ENCODE measurements around the gene SH3RF3. TPM values are rescaled to one million over a fixed set of nuclear protein-coding genes. Genes with fewer than 3 reads are reported as not detected.

The SH3RF3 gene
- total and polyA plus RNA-seq, 3 experiments from 2014 or later = 0.24 to 0.31 (median 0.27) TPM

DNA sequence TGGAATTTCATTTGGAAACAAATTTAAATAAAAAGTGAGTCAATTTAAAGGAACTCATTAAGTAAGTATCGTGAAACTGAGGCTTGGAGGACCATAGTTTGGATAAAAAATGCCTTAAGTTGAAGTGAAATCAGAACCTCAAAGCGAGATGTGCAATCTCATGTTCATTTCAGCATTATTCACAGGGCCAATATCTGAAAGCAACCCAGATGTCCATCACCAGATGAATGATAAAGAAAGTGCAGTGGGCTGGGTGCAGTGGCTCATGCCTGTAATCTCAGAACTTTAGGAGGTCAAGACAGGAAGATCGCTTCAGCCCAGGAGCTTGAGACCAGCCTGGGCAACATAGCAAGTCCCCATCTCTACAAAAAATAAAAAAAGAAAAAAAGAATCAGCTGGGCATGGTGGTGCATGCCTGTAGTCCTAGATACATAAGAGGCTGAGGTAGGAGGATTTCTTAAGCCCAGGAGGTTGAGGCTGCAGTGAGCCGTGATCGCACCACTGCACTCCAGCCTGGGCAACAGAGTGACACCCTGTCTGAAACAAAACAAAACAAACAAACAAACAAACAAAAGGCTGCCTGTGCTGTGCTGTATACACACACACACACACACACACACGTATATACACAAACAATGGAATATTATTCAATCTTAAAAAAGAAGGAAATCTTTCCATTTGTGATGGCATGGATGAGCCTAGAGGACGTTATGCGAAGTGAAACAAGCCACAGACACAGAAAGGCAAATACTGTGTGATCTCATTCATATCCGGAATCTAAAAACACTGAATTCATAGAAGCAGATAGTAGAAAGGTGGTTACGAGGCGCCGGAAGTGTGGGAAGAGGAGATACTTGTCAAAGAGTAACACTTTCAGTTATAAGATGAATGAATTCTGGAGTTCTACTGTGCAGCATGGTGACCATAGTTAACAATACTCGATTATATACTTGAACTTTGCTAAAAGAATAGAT lies 14.5 kb downstream of the SH3RF3 start:
- Histone ChIP-seq H3K36me3 (ENCODE audit: insufficient read depth, low read length) (no peaks in the 10 kb centered on the region), H3K4me3 (ENCODE audit: low read length) (peak overlapping the region; percentile 5), H3K27ac (ENCODE audit: low read depth, low read length) (no peak overlapping the region), H3K27me3 (ENCODE audit: insufficient read depth, low read length, poor library complexity, severe bottlenecking) (no peaks in the 10 kb centered on the region), H3K4me1 (ENCODE audit: insufficient read depth, low read length) (peaks cover 23% of the 10 kb centered on the region), H3K9me3 (ENCODE audit: low read length) (no peaks in the 10 kb centered on the region)
- no peaks in the 10 kb centered on the region for H3K36me3 Mint-ChIP-seq
- peak overlapping the region in 7 of 8 donors; percentile 2 to 88 (median 30) for H3K27ac Mint-ChIP-seq
- peak in 4 of 5 donors; percentile 16 to 69 (median 52) for DNase-seq
- peak overlapping the region; percentile 1 to 68 (median 40) for H3K4me3 Mint-ChIP-seq
- POLR2A ChIA-PET = no interaction called here
- CTCF ChIA-PET = interaction anchor here (0.7 to 1.3 kb wide), 2 partner anchors 68 to 112 kb away, joined by 3 read pairs; no protein-coding TSS in a partner anchor
- no peaks in the 10 kb centered on the region for H3K9me3 Mint-ChIP-seq
- H3K4me1 Mint-ChIP-seq = peaks cover 9 to 23% (median 17%) of the 10 kb centered on the region in 3 donors
- peaks cover 7 to 27% of the 10 kb centered on the region in 2 donors for H3K27me3 Mint-ChIP-seq

- Histone ChIP-seq H3K9me3 (ENCODE audit: low read length) (no peaks in the 10 kb centered on the region), H3K36me3 (ENCODE audit: insufficient read depth, low read length) (no peaks in the 10 kb centered on the region), H3K4me1 (ENCODE audit: insufficient read depth, low read length) (peaks cover 23% of the 10 kb centered on the region), H3K27me3 (ENCODE audit: insufficient read depth, low read length, poor library complexity, severe bottlenecking) (no peaks in the 10 kb centered on the region), H3K27ac (ENCODE audit: low read depth, low read length) (no peak overlapping the region), H3K4me3 (ENCODE audit: low read length) (peak overlapping the region; percentile 5)
- H3K27me3 Mint-ChIP-seq = peaks cover 13 to 24% of the 10 kb centered on the region in 2 donors
- no peaks in the 10 kb centered on the region for H3K9me3 Mint-ChIP-seq
- H3K36me3 Mint-ChIP-seq = no peaks in the 10 kb centered on the region
- peak overlapping the region in 6 of 8 donors; percentile 30 to 82 (median 55) for H3K27ac Mint-ChIP-seq
- DNase-seq = peak in 2 of 5 donors; percentile 51 to 63
- ChIA-PET POLR2A (no interaction called here), CTCF (interaction anchor here (0.7 to 1.3 kb wide), 2 partner anchors 67 to 113 kb away, joined by 3 read pairs; no protein-coding TSS in a partner anchor)
- H3K4me3 Mint-ChIP-seq = peak overlapping the region in 3 of 7 donors; percentile 31 to 65 (median 54)
- peaks cover 9 to 23% (median 17%) of the 10 kb centered on the region in 3 donors for H3K4me1 Mint-ChIP-seq
Observed at GRCh38 chr2:109144271-109144670, 15.3 kb downstream of the SH3RF3 start.

- H3K27ac ChIP-seq (ENCODE audit: low read depth, low read length) = no peak overlapping the region
- H3K36me3 Mint-ChIP-seq = no peaks in the 10 kb centered on the region
- H3K9me3 ChIP-seq (ENCODE audit: low read length) = no peaks in the 10 kb centered on the region
- H3K4me3 Mint-ChIP-seq = peak overlapping the region in 1 of 7 donors; percentile 31
- ChIA-PET POLR2A (no interaction called here), CTCF (interaction anchor here (1.3 kb wide), 1 partner anchor 113 kb away, joined by 3 read pairs; no protein-coding TSS in a partner anchor)
- no peak for DNase-seq
- H3K9me3 Mint-ChIP-seq = no peaks in the 10 kb centered on the region
- no peaks in the 10 kb centered on the region for H3K36me3 ChIP-seq (ENCODE audit: insufficient read depth, low read length)
- H3K27me3 Mint-ChIP-seq = peaks cover 13 to 23% of the 10 kb centered on the region in 2 donors
- H3K27me3 ChIP-seq (ENCODE audit: insufficient read depth, low read length, poor library complexity, severe bottlenecking) = no peaks in the 10 kb centered on the region
- peaks cover 9 to 23% (median 17%) of the 10 kb centered on the region in 3 donors for H3K4me1 Mint-ChIP-seq
- H3K4me3 ChIP-seq (ENCODE audit: low read length) = no peak overlapping the region
- H3K4me1 ChIP-seq (ENCODE audit: insufficient read depth, low read length) = peaks cover 23% of the 10 kb centered on the region
- H3K27ac Mint-ChIP-seq = peak overlapping the region in 5 of 8 donors; percentile 26 to 82 (median 43)
Observed at GRCh38 chr2:109144721-109145120, 15.7 kb downstream of the SH3RF3 start.

- no peaks in the 10 kb centered on the region for H3K9me3 Mint-ChIP-seq
- ChIA-PET CTCF (no interaction called here), POLR2A (no interaction called here)
- Histone ChIP-seq H3K4me3 (ENCODE audit: low read length) (no peak overlapping the region), H3K9me3 (ENCODE audit: low read length) (no peaks in the 10 kb centered on the region), H3K27me3 (ENCODE audit: insufficient read depth, low read length, poor library complexity, severe bottlenecking) (no peaks in the 10 kb centered on the region), H3K27ac (ENCODE audit: low read depth, low read length) (no peak overlapping the region), H3K4me1 (ENCODE audit: insufficient read depth, low read length) (peaks cover 23% of the 10 kb centered on the region), H3K36me3 (ENCODE audit: insufficient read depth, low read length) (no peaks in the 10 kb centered on the region)
- H3K27ac Mint-ChIP-seq = peak overlapping the region in 4 of 8 donors; percentile 42 to 89 (median 60)
- no peak overlapping the region for H3K4me3 Mint-ChIP-seq
- peaks cover 16 to 26% of the 10 kb centered on the region in 2 donors for H3K27me3 Mint-ChIP-seq
- peaks cover 11 to 27% (median 17%) of the 10 kb centered on the region in 3 donors for H3K4me1 Mint-ChIP-seq
- H3K36me3 Mint-ChIP-seq = no peaks in the 10 kb centered on the region
- DNase-seq = no peak
Observed at GRCh38 chr2:109145286-109145685, 16.3 kb downstream of the SH3RF3 start.

DNA sequence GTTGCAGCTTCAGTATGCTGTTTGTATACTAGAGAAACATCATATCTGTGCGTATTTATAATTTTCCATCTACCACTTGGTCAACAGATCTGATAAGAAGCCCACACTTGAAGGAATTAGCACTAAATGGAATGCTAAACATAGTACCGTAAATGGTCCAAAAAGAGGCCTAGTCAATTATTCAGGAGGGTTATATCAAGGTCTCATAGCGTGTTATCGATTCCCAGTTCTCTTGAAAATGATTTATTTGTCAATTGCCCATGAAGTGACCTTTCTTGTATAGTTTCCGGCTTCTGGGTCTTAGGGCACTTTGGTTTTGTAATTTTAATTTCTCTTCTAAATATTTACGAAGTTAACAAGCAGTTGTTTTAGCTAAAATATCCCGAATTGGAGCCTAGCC lies 18.4 kb downstream of the SH3RF3 start:
- H3K27me3 Mint-ChIP-seq = peaks cover 13 to 14% of the 10 kb centered on the region in 2 donors
- no peaks in the 10 kb centered on the region for H3K36me3 ChIP-seq (ENCODE audit: insufficient read depth, low read length)
- H3K9me3 Mint-ChIP-seq = no peaks in the 10 kb centered on the region
- H3K4me3 ChIP-seq (ENCODE audit: low read length) = no peak overlapping the region
- ChIA-PET POLR2A (no interaction called here), CTCF (no interaction called here)
- H3K27ac ChIP-seq (ENCODE audit: low read depth, low read length) = no peak overlapping the region
- no peak for DNase-seq
- peaks cover 11 to 31% (median 23%) of the 10 kb centered on the region in 3 donors for H3K4me1 Mint-ChIP-seq
- no peaks in the 10 kb centered on the region for H3K36me3 Mint-ChIP-seq
- peak overlapping the region in 1 of 8 donors; percentile 68 for H3K27ac Mint-ChIP-seq
- peaks cover 23% of the 10 kb centered on the region for H3K4me1 ChIP-seq (ENCODE audit: insufficient read depth, low read length)
- no peaks in the 10 kb centered on the region for H3K9me3 ChIP-seq (ENCODE audit: low read length)
- H3K27me3 ChIP-seq (ENCODE audit: insufficient read depth, low read length, poor library complexity, severe bottlenecking) = no peaks in the 10 kb centered on the region
- H3K4me3 Mint-ChIP-seq = no peak overlapping the region

DNA sequence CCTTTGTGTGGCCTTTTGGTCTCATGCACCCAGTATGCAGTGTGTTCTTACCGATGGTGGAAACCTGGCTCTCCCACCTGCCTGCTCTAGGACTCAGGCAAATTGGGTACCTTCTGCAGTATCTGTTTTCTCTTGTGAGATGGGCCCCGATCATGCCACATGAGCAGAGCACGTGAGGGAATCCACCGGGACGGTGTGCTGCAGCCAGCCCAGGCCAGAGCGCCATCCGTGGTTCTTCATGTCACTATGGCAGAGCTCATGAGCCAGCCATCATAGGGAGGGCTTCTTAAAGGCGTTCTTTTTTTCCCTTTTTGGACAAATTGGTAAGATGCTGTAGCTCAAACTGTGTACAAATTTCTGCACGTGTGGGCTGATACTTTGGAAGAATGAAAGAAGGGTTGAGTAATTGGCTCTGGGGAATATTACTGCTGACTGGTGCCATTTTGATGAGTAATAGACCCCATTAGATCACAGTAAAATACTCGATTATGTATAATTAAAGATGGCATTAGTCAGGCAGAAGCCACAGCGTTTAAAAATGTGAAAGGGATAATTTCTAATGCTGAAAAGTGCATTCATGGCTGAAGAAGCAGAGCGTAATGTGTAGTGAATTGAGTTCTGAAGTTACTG lies 19.2 kb downstream of the SH3RF3 start:
- H3K4me1 ChIP-seq (ENCODE audit: insufficient read depth, low read length) = peaks cover 19% of the 10 kb centered on the region
- Mint-ChIP-seq H3K9me3 (no peaks in the 10 kb centered on the region), H3K4me1 (peaks cover 10 to 29% (median 21%) of the 10 kb centered on the region in 3 donors), H3K4me3 (no peak overlapping the region), H3K27me3 (peaks cover 6 to 14% of the 10 kb centered on the region in 2 donors), H3K27ac (no peak overlapping the region), H3K36me3 (no peaks in the 10 kb centered on the region)
- H3K4me3 ChIP-seq (ENCODE audit: low read length) = no peak overlapping the region
- CTCF ChIA-PET = no interaction called here
- DNase-seq = no peak
- no peak overlapping the region for H3K27ac ChIP-seq (ENCODE audit: low read depth, low read length)
- H3K9me3 ChIP-seq (ENCODE audit: low read length) = no peaks in the 10 kb centered on the region
- no peaks in the 10 kb centered on the region for H3K36me3 ChIP-seq (ENCODE audit: insufficient read depth, low read length)
- no peaks in the 10 kb centered on the region for H3K27me3 ChIP-seq (ENCODE audit: insufficient read depth, low read length, poor library complexity, severe bottlenecking)
- POLR2A ChIA-PET = no interaction called here

DNA sequence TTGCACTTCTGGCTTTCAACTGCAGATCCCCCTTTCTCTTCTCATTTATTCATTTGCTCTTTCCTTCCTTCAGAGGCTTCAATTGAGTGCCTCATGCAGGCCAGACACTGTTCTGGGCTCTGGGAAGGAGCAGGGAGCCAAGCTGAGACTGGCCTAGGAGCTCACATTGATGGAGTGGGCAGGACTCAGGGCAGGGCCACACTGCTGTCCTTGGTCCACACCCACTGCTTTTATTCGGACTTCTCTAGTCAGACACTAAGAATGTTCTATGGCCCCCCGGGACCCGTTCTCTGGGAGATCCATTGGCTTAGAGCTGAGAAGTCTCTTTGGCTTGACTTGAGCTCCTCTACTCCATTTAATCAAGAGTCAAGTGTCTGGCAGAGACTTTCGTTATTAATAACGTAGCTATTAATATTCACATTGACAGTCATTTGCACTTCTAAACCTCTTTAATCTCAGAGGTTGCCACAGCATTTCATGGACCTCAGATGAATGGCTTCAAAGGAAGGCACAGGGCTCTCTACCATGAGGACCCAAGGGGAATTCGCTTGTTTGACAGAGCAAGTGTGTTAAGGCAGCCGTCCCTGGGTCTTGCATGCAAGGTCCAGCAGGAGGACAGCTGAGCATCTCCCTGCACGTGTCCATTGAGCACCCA lies 20.1 kb downstream of the SH3RF3 start:
- H3K4me1 ChIP-seq (ENCODE audit: insufficient read depth, low read length) = peaks cover 13% of the 10 kb centered on the region
- H3K9me3 ChIP-seq (ENCODE audit: low read length) = no peaks in the 10 kb centered on the region
- no peak overlapping the region for H3K4me3 ChIP-seq (ENCODE audit: low read length)
- H3K4me3 Mint-ChIP-seq = no peak overlapping the region
- no peaks in the 10 kb centered on the region for H3K27me3 ChIP-seq (ENCODE audit: insufficient read depth, low read length, poor library complexity, severe bottlenecking)
- DNase-seq = no peak
- peaks cover 6 to 14% of the 10 kb centered on the region in 2 donors for H3K27me3 Mint-ChIP-seq
- ChIA-PET POLR2A (no interaction called here), CTCF (no interaction called here)
- no peaks in the 10 kb centered on the region for H3K36me3 ChIP-seq (ENCODE audit: insufficient read depth, low read length)
- peaks cover 6 to 21% (median 13%) of the 10 kb centered on the region in 3 donors for H3K4me1 Mint-ChIP-seq
- H3K27ac Mint-ChIP-seq = peak overlapping the region in 1 of 8 donors; percentile 11
- H3K36me3 Mint-ChIP-seq = no peaks in the 10 kb centered on the region
- H3K9me3 Mint-ChIP-seq = no peaks in the 10 kb centered on the region
- no peak overlapping the region for H3K27ac ChIP-seq (ENCODE audit: low read depth, low read length)

All from CD8-positive, alpha-beta memory T cell (primary cell).